Activated CD8-positive, alpha-beta T cell treated with anti-CD3 and anti-CD28 coated beads for 36 hours (primary cell): ENCODE results near the gene GCKR. TPM values are rescaled to one million over a fixed set of nuclear protein-coding genes. Genes with fewer than 3 reads are reported as not detected.

Experiments
- ATAC-seq: fragments of 200-7000 bp; cut with Tn5 transposase; one replicate; pipeline ENCODE4 v1.10.0; 2021; ENCODE audit warnings: mild to moderate bottlenecking, moderate library complexity
- CTCF ChIA-PET: fragments of 350-600 bp; sonication (Branson Sonifier 250); formaldehyde crosslinking; loops from one replicate; lab custom pipeline; 2021; ENCODE audit warnings: antibody characterized with exemption; lab: Charles Lee
- POLR2A ChIA-PET: fragments of 350-600 bp; sonication (Branson Sonifier 250); formaldehyde crosslinking; loops from one replicate; lab custom pipeline; 2021; ENCODE audit warnings: antibody characterized with exemption; lab: Charles Lee
- DNase-seq: peaks from one replicate; pipeline ENCODE4 v3.0.0-alpha.2; 2020
- H3K27ac Mint-ChIP-seq: one replicate; pipeline ENCODE4 v1.8.0; 2021; ENCODE audit warnings: mild to moderate bottlenecking, mixed read lengths
- H3K27me3 Mint-ChIP-seq: one replicate; pipeline ENCODE4 v1.8.0; 2021; ENCODE audit warnings: mixed read lengths
- H3K36me3 Mint-ChIP-seq: one replicate; pipeline ENCODE4 v1.8.0; 2021; ENCODE audit warnings: low read depth, mixed read lengths
- H3K4me1 Mint-ChIP-seq: one replicate; pipeline ENCODE4 v1.8.0; 2021; ENCODE audit warnings: low read depth, mixed read lengths
- H3K4me3 Mint-ChIP-seq: one replicate; pipeline ENCODE4 v1.8.0; 2021; ENCODE audit warnings: mild to moderate bottlenecking, moderate library complexity, mixed read lengths
- H3K9me3 Mint-ChIP-seq: one replicate; pipeline ENCODE4 v1.8.0; 2021; ENCODE audit warnings: mixed read lengths
- CTCF ChIP-seq: fragments of 200-600 bp; IDR thresholded peaks from one replicate; pipeline ENCODE4 v1.8.0; 2022; ENCODE audit warnings: antibody characterized with exemption, mild to moderate bottlenecking
- intact Hi-C: fragments of 100-400 bp; cut with micrococcal nuclease; formaldehyde crosslinking; loops from one replicate; pipeline ENCODE4 v1.10.0; 2022
- total RNA-seq, 2 experiments: library from RNA; stranded (reverse); gene quantifications; one replicate each; pipeline ENCODE4 v1.2.3, GENCODE V29; 2021

The GCKR gene
- total RNA-seq, 2 experiments from 2014 or later, result not detected

- ChIA-PET POLR2A (no interaction called here), CTCF (no interaction called here)
- H3K4me1 Mint-ChIP-seq, result no peaks in the 10 kb centered on the region
- no peak overlapping the region for H3K27ac Mint-ChIP-seq
- DNase-seq, result no peak
- TF ChIP-seq CTCF, result no peak
- H3K4me3 Mint-ChIP-seq, result no peak overlapping the region
- peaks cover 8% of the 10 kb centered on the region for H3K27me3 Mint-ChIP-seq
- no peak for ATAC-seq
- no peaks in the 10 kb centered on the region for H3K36me3 Mint-ChIP-seq
- intact Hi-C loops, result no loop called here
- H3K9me3 Mint-ChIP-seq, result no peaks in the 10 kb centered on the region
Measured at GRCh38 chr2:27502142-27502541, 5.5 kb downstream of the GCKR start.

GRCh38 chr2:27506587-27506986 is 9.9 kb downstream of the GCKR start:
- H3K27me3 Mint-ChIP-seq, result no peaks in the 10 kb centered on the region
- ATAC-seq (no peak), DNase-seq (no peak)
- H3K27ac Mint-ChIP-seq, result no peak overlapping the region
- intact Hi-C loops, result no loop called here
- no peaks in the 10 kb centered on the region for H3K36me3 Mint-ChIP-seq
- no peak overlapping the region for H3K4me3 Mint-ChIP-seq
- CTCF ChIA-PET, result no interaction called here
- TF ChIP-seq CTCF, result no peak
- POLR2A ChIA-PET, result interaction anchor here (0.8 to 1.0 kb wide), 2 partner anchors 11 to 137 kb away, joined by 3 read pairs; no protein-coding TSS in a partner anchor
- H3K4me1 Mint-ChIP-seq, result no peaks in the 10 kb centered on the region
- no peaks in the 10 kb centered on the region for H3K9me3 Mint-ChIP-seq

- Mint-ChIP-seq H3K27ac (no peak overlapping the region), H3K4me3 (no peak overlapping the region), H3K27me3 (no peaks in the 10 kb centered on the region), H3K9me3 (no peaks in the 10 kb centered on the region), H3K4me1 (no peaks in the 10 kb centered on the region), H3K36me3 (no peaks in the 10 kb centered on the region)
- no peak for DNase-seq
- ChIA-PET POLR2A (interaction anchor here (0.8 to 1.0 kb wide), 2 partner anchors 12 to 138 kb away, joined by 3 read pairs; no protein-coding TSS in a partner anchor), CTCF (interaction anchor here (1.5 kb wide), 1 partner anchor 227 kb away, joined by 7 read pairs; no protein-coding TSS in a partner anchor)
- intact Hi-C loops, result no loop called here
- ATAC-seq, result no peak
- no peak for TF ChIP-seq CTCF
Measured at GRCh38 chr2:27507293-27507692, 10.7 kb downstream of the GCKR start.

GRCh38 chr2:27509326-27509725 is 12.7 kb downstream of the GCKR start:
- intact Hi-C loops, result no loop called here
- Mint-ChIP-seq H3K36me3 (no peaks in the 10 kb centered on the region), H3K4me3 (no peak overlapping the region), H3K27me3 (peaks cover 5% of the 10 kb centered on the region), H3K4me1 (no peaks in the 10 kb centered on the region), H3K9me3 (no peaks in the 10 kb centered on the region), H3K27ac (no peak overlapping the region)
- ATAC-seq (no peak), DNase-seq (no peak)
- ChIA-PET POLR2A (no interaction called here), CTCF (no interaction called here)
- TF ChIP-seq CTCF, result no peak

- no peak for TF ChIP-seq CTCF
- ATAC-seq (no peak), DNase-seq (no peak)
- no peak overlapping the region for H3K27ac Mint-ChIP-seq
- H3K36me3 Mint-ChIP-seq, result no peaks in the 10 kb centered on the region
- no peak overlapping the region for H3K4me3 Mint-ChIP-seq
- no peaks in the 10 kb centered on the region for H3K4me1 Mint-ChIP-seq
- ChIA-PET POLR2A (interaction anchor here (0.7 kb wide), 1 partner anchor 79 kb away, joined by 3 read pairs; no protein-coding TSS in a partner anchor), CTCF (no interaction called here)
- H3K9me3 Mint-ChIP-seq, result no peaks in the 10 kb centered on the region
- peaks cover 13% of the 10 kb centered on the region for H3K27me3 Mint-ChIP-seq
- intact Hi-C loops, result no loop called here
Measured at GRCh38 chr2:27518113-27518781, 21.6 kb downstream of the GCKR start.
